Measurements from ENCODE around the gene GABRE. TPM values are rescaled to one million over a fixed set of nuclear protein-coding genes. Genes with fewer than 3 reads are reported as not detected.

The GABRE gene
- total and polyA plus RNA-seq, 2 of the 13 experiments (the other 11 are each of a cell fraction or from before 2014, with no cell fraction given): 12.2 to 66.2 TPM

DNA sequence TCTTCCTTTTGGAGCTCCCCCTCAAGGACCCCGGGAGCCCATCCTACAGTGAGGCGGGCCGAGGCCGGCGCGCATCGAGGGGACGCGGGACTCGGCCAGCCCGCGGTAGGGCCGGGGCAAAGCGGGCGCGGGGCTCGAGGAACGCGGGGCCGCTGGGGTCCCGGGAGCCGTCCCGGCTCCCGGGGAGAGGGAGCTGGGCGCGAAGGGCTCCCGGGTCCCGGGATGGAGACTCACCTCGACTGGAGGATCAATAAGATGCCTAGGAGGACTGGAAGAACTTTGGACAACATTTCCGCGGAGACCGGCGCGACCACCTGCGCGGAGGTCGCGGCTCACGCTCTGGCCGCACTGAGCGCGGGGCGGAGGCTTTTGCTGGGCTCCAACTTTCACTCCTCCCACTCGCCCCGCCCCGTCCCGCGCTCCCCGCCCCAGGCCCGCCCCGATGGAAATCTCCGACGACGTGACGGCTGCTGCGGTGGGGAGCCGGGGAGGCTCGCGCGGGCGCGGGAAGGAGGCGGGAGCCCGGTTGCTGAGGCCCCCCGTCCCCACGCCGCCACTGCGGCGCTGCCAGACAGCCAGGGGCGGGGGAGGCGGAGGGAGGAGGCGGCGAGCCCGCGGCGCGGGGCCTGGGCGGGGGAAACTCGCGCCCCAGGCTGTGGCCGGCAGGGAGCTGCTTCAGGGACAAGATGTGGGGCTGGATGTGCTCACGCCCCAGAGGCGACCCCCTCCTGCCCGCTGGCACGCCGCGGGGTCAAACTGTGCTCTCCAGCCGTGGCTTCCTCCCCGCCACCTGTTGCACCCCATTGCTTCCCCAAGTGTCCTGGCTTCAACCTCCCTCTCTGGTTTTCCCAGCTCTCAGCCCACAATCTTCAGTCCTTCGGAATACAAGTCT, at the start of gene GABRE (continued):
- TF ChIP-seq ZNF317 (CRISPR knock-in tag; IDR thresholded peaks at IDR 0.05) (no peak), AGO2 (optimal IDR thresholded peaks at IDR 0.05; ENCODE audit: low read depth, low read length) (peak; percentile 24), NONO (IDR thresholded peaks at IDR 0.05) (no peak), NONO (CRISPR knock-in tag; conservative IDR thresholded peaks at IDR 0.05) (0 out of 2 replicates have a peak, but pooled peaks have one; percentile 25), ZNF780A (CRISPR knock-in tag; IDR thresholded peaks at IDR 0.05) (0 out of 2 replicates have a peak, but pooled peaks have one; percentile 49), POLR2AphosphoS5 (IDR thresholded peaks at IDR 0.05; ENCODE audit: low read depth, low read length) (peak; percentile 92), ZNF788 (CRISPR knock-in tag; IDR thresholded peaks at IDR 0.05; ENCODE audit: borderline replicate concordance) (no peak), ZNF83 (CRISPR knock-in tag; IDR thresholded peaks at IDR 0.05; ENCODE audit: borderline replicate concordance) (no peak), MAFK (conservative IDR thresholded peaks at IDR 0.05 in 1 of 2, IDR thresholded peaks at IDR 0.05 in 1 of 2; ENCODE audit: low read length in 2 of 2) (no peak), U2AF1 (optimal IDR thresholded peaks at IDR 0.05; ENCODE audit: low read depth, low read length) (no peak), ZNF777 (CRISPR knock-in tag; IDR thresholded peaks at IDR 0.05) (peak; percentile 83), CENPX (CRISPR knock-in tag; IDR thresholded peaks at IDR 0.05) (no peak), WIZ (CRISPR knock-in tag; IDR thresholded peaks at IDR 0.05) (no peak), ZNF709 (CRISPR knock-in tag; IDR thresholded peaks at IDR 0.05) (peak; percentile 51; the same call in 1 of the 2 replicates), TEAD3 (CRISPR knock-in tag; optimal IDR thresholded peaks at IDR 0.05; ENCODE audit: borderline replicate concordance) (no peak), IKZF4 (CRISPR knock-in tag; IDR thresholded peaks at IDR 0.05; ENCODE audit: borderline replicate concordance, low read depth, not compliant biosample characterization) (peak; percentile 41), MEIS2 (CRISPR knock-in tag; IDR thresholded peaks at IDR 0.05) (0 out of 2 replicates have a peak, but pooled peaks have one; percentile 2), ZNF543 (CRISPR knock-in tag; IDR thresholded peaks at IDR 0.05) (0 out of 2 replicates have a peak, but pooled peaks have one; percentile 30), ZNF749 (CRISPR knock-in tag; IDR thresholded peaks at IDR 0.05; ENCODE audit: borderline replicate concordance) (no peak), FOXA3 (CRISPR knock-in tag; IDR thresholded peaks at IDR 0.05) (0 out of 2 replicates have a peak, but pooled peaks have one; percentile 6)
- TF ChIP-seq, protein P1, sequence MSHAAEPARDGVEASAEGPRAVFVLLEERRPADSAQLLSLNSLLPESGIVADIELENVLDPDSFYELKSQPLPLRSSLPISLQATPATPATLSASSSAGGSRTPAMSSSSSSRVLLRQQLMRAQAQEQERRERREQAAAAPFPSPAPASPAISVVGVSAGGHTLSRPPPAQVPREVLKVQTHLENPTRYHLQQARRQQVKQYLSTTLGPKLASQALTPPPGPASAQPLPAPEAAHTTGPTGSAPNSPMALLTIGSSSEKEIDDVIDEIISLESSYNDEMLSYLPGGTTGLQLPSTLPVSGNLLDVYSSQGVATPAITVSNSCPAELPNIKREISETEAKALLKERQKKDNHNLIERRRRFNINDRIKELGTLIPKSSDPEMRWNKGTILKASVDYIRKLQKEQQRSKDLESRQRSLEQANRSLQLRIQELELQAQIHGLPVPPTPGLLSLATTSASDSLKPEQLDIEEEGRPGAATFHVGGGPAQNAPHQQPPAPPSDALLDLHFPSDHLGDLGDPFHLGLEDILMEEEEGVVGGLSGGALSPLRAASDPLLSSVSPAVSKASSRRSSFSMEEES (CRISPR knock-in tag; IDR thresholded peaks at IDR 0.05): no peak
- TF ChIP-seq, protein P2, sequence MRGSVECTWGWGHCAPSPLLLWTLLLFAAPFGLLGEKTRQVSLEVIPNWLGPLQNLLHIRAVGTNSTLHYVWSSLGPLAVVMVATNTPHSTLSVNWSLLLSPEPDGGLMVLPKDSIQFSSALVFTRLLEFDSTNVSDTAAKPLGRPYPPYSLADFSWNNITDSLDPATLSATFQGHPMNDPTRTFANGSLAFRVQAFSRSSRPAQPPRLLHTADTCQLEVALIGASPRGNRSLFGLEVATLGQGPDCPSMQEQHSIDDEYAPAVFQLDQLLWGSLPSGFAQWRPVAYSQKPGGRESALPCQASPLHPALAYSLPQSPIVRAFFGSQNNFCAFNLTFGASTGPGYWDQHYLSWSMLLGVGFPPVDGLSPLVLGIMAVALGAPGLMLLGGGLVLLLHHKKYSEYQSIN (CRISPR knock-in tag; IDR thresholded peaks at IDR 0.05; ENCODE audit: borderline replicate concordance): no peak
- TF ChIP-seq, protein P3, sequence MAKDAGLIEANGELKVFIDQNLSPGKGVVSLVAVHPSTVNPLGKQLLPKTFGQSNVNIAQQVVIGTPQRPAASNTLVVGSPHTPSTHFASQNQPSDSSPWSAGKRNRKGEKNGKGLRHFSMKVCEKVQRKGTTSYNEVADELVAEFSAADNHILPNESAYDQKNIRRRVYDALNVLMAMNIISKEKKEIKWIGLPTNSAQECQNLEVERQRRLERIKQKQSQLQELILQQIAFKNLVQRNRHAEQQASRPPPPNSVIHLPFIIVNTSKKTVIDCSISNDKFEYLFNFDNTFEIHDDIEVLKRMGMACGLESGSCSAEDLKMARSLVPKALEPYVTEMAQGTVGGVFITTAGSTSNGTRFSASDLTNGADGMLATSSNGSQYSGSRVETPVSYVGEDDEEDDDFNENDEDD (CRISPR knock-in tag; IDR thresholded peaks at IDR 0.05; ENCODE audit: borderline replicate concordance): no peak

All from HepG2 (cell line).